ENCODE measurements around the gene AZIN2.

GRCh38 chr1:33141781-33142180 lies 60.8 kb downstream of the AZIN2 start:
- no peak for TF ChIP-seq POLR2A (IDR thresholded peaks at IDR 0.05)
- TF ChIP-seq CTCF (IDR thresholded peaks at IDR 0.05): no peak

Measured in adrenal gland (tissue), 5 donors.